Body of pancreas (tissue), 4 donors: Measurements from ENCODE around the gene FILIP1L. TPM values are rescaled to one million over a fixed set of nuclear protein-coding genes. Genes with fewer than 3 reads are reported as not detected.

Experiments
- ATAC-seq: fragments of 150-250 bp; one replicate; pipeline ENCODE4 v1.9.1; 2016
- DNase-seq, 4 donors: peaks; one replicate each; pipeline ENCODE4 v3.0.0-alpha.2; 2019
- H3K27ac ChIP-seq, 4 donors: fragments of 200-600 bp; sonication (generic); 1 replicate in 3 of 4; 2 replicates in 1 of 4; pipeline versions ENCODE4 v1.5.1 to v1.6.1; 2016 to 2019; ENCODE audit warnings: mild to moderate bottlenecking in 1 of 4, mixed read lengths in 1 of 4, moderate library complexity in 1 of 4
- H3K27me3 ChIP-seq, 2 donors: fragments of 200-600 bp; sonication (generic); one replicate each; pipeline ENCODE4 v1.6.0; 2016; ENCODE audit warnings: mild to moderate bottlenecking in 1 of 2
- H3K36me3 ChIP-seq, 2 donors: fragments of 200-600 bp; sonication (generic); replicated peaks in 1 of 2; 2 replicates each; pipeline ENCODE4 v1.5.1; 2016; ENCODE audit warnings: low read depth in 2 of 2; ENCODE audit not compliant: insufficient read depth in 1 of 2
- H3K4me1 ChIP-seq: fragments of 200-600 bp; sonication (generic); one replicate; pipeline ENCODE4 v1.6.0; 2016
- H3K4me3 ChIP-seq, 2 donors: fragments of 200-600 bp; sonication (generic); 1 replicate in 1 of 2; 2 replicates in 1 of 2; pipeline ENCODE4 v1.5.1; 2016 to 2019
- H3K9me3 ChIP-seq, 3 donors: fragments of 200-600 bp; sonication (generic); 1 replicate in 2 of 3; 2 replicates in 1 of 3; pipeline ENCODE4 v1.5.1; 2016
- POLR2A ChIP-seq, 3 donors: fragments of 450-650 bp; IDR thresholded peaks; one replicate each; pipeline ENCODE4 v1.6.1; 2016; ENCODE audit warnings: antibody characterized with exemption in 3 of 3, mild to moderate bottlenecking in 2 of 3
- WGBS, 2 donors: methylation state at CpG; one replicate each; pipeline ENCODE4 v1.1.5; 2017; 5-methylcytosine and 5-hydroxymethylcytosine counted together
- intact Hi-C: fragments of 100-400 bp; cut with DNase I; formaldehyde crosslinking; loops from one replicate; pipeline ENCODE4 v1.15.1; 2023
- total RNA-seq, 2 donors: library from RNA; depleted of rRNA; stranded (reverse); fragments of >200 nt; gene quantifications; one replicate each; pipeline ENCODE4 v1.1.0, GENCODE V29; 2016
- TF ChIP-seq, protein P1 (sequence below), 7 experiments: fragments of 450-650 bp in 4 of 7; fragments of 200-600 bp in 3 of 7; sonication (generic) in 3 of 7; IDR thresholded peaks; one replicate each; pipeline ENCODE4 v1.5.1; 2016 to 2019; ENCODE audit warnings: antibody characterized with exemption in 7 of 7

FILIP1L gene
- total RNA-seq, 2 donors from 2014 or later: 27.8 to 47.8 TPM

GRCh38 chr3:100113723-100114412, 433 bp downstream of the FILIP1L start:
- no peaks in the 10 kb centered on the region for H3K4me1 ChIP-seq
- H3K4me3 ChIP-seq: no peak overlapping the region
- no peak for DNase-seq
- H3K27ac ChIP-seq: no peak overlapping the region
- no peak for TF ChIP-seq POLR2A (IDR thresholded peaks at IDR 0.05)
- TF ChIP-seq, protein P1, sequence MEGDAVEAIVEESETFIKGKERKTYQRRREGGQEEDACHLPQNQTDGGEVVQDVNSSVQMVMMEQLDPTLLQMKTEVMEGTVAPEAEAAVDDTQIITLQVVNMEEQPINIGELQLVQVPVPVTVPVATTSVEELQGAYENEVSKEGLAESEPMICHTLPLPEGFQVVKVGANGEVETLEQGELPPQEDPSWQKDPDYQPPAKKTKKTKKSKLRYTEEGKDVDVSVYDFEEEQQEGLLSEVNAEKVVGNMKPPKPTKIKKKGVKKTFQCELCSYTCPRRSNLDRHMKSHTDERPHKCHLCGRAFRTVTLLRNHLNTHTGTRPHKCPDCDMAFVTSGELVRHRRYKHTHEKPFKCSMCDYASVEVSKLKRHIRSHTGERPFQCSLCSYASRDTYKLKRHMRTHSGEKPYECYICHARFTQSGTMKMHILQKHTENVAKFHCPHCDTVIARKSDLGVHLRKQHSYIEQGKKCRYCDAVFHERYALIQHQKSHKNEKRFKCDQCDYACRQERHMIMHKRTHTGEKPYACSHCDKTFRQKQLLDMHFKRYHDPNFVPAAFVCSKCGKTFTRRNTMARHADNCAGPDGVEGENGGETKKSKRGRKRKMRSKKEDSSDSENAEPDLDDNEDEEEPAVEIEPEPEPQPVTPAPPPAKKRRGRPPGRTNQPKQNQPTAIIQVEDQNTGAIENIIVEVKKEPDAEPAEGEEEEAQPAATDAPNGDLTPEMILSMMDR (IDR thresholded peaks at IDR 0.05): no peak
- no peaks in the 10 kb centered on the region for H3K27me3 ChIP-seq
- WGBS, 2 donors: 87 to 96% methylated on average over 7 of the region's 7 CpGs
- ATAC-seq: no peak
- no peaks in the 10 kb centered on the region for H3K9me3 ChIP-seq
- intact Hi-C loops: no loop called here
- no peaks in the 10 kb centered on the region for H3K36me3 ChIP-seq

- H3K27ac ChIP-seq: no peak overlapping the region
- 87 to 97% methylated on average over 1 of the region's 1 CpG for WGBS, 2 donors
- H3K36me3 ChIP-seq: no peaks in the 10 kb centered on the region
- TF ChIP-seq, protein P1 (IDR thresholded peaks at IDR 0.05): no peak
- no peak for TF ChIP-seq POLR2A (IDR thresholded peaks at IDR 0.05)
- ATAC-seq (no peak), DNase-seq (no peak)
- H3K4me1 ChIP-seq: peaks cover 8% of the 10 kb centered on the region
- no peaks in the 10 kb centered on the region for H3K27me3 ChIP-seq
- intact Hi-C loops: no loop called here
- no peak overlapping the region for H3K4me3 ChIP-seq
- no peaks in the 10 kb centered on the region for H3K9me3 ChIP-seq
These were observed 2.6 kb downstream of the FILIP1L start for GRCh38 chr3:100111728-100112127.

DNA sequence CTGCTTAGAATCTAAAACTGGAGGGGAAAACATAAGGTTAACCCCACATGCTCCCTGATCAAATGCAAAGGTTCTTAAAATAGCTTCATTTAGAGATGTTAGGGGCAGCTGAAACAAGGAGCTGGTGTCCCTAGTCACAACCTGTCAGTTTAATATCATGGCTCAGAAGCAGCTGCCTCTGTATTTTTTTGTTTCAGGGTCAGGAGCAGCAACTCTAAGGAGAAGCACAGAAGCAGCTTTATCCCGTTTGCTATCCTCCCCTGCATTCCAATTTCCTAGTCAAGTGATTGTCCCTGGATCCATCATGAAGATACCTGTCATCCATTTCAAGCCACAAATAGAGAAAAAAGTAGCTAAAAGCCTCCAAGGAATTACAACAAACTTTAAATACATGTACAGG, 4.1 kb downstream of the FILIP1L start:
- Histone ChIP-seq H3K4me1 (peaks cover 17% of the 10 kb centered on the region), H3K4me3 (no peak overlapping the region), H3K27ac (no peak overlapping the region), H3K36me3 (no peaks in the 10 kb centered on the region), H3K9me3 (no peaks in the 10 kb centered on the region), H3K27me3 (no peaks in the 10 kb centered on the region)
- WGBS, 2 donors: 90 to 92% methylated on average over 1 of the region's 1 CpG
- DNase-seq: no peak
- intact Hi-C loops: no loop called here
- TF ChIP-seq POLR2A (IDR thresholded peaks at IDR 0.05): no peak
- TF ChIP-seq, protein P1 (IDR thresholded peaks at IDR 0.05): no peak
- ATAC-seq: no peak

DNA sequence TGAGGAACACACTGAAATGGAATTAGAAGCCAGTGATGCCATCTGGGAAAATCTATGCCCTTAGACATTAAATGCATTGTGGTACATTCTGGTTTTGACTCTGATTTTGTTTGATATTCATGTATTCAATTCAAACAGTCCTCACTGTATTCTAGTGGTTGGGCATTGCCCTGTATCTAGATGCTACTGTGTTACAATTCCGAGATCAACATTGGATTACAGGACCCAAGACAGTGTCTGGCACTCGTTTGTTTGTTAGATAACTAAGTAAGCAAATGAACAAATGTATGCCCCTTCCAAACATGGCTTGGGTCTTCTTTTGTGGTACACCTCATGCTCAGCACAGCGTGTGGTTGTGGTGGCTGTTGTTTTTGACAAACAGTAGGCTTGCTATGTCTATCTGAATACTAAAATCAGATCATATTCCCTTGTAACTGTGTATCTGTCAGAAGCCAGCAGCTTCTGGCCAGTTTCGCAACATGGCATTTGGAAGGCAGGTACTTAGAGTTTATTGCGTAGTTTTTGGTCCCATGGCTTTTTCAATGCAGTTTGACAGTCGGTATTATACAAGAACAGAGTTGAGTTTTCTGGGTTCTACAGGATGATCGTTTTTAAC, 5.7 kb downstream of the FILIP1L start:
- H3K36me3 ChIP-seq: no peaks in the 10 kb centered on the region
- WGBS, 2 donors: 83 to 89% methylated on average over 7 of the region's 7 CpGs
- no peak overlapping the region for H3K27ac ChIP-seq

More for the DNA sequence above, 5.7 kb downstream of the FILIP1L start:
- no peak for DNase-seq
- intact Hi-C loops: no loop called here
- H3K9me3 ChIP-seq: no peaks in the 10 kb centered on the region
- H3K27me3 ChIP-seq: no peaks in the 10 kb centered on the region
- H3K4me1 ChIP-seq: peaks cover 31% of the 10 kb centered on the region
- ATAC-seq: no peak
- TF ChIP-seq POLR2A (IDR thresholded peaks at IDR 0.05): no peak
- TF ChIP-seq, protein P1 (IDR thresholded peaks at IDR 0.05): no peak
- no peak overlapping the region for H3K4me3 ChIP-seq
